ENCODE measurements around the gene USH1G.

Gene USH1G

GRCh38 chr17:74954115-74954514 is 31.1 kb upstream of the USH1G start:
- no peak for DNase-seq (ENCODE audit: low spot score)

GRCh38 chr17:74953134-74953687 is 30.2 kb upstream of the USH1G start:
- no peak for DNase-seq (ENCODE audit: low spot score)

- DNase-seq (ENCODE audit: low spot score): no peak
These were observed 29.5 kb upstream of the USH1G start for GRCh38 chr17:74952431-74953133.

DNA sequence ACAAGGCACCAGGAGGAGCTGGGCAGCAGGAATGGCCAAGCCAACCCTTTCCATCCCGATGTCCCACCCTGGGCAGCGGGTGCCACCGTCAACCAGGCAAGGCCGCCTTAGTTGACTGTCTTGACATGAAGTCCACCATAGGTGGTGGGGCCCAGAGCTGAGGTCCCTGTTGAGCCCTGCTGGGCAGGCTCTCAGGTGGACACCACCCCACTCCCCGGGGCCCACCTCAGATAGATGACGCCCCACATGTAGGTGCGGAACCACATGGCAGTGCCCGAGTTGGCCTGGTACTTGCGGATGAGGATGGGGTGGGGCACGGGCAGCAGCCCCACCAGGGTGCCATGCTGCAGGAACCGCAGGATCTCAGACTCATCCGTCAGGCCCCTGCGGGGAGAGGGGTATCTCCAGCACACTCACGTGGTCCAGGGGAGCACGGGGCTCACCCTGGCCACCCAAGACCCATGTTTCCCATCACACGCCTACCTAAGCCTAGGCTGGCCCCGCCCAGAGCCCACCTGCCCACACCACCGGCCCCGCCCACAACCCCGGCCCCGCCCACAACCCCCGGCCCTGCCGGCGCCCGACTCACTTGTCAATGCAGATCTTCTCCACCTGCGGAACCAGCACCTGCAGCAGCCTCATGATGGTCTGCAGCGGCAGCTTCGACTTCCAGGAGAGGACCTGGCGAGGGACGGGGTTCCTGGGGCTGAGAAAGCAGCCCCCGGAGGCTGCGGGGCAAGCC is 28.8 kb upstream of the USH1G start:
- no peak for DNase-seq (ENCODE audit: low spot score)

- DNase-seq (ENCODE audit: low spot score): no peak
These were observed 28.0 kb upstream of the USH1G start for GRCh38 chr17:74951065-74951464.

GRCh38 chr17:74950207-74950606 is 27.2 kb upstream of the USH1G start:
- no peak for DNase-seq (ENCODE audit: low spot score)

GRCh38 chr17:74949455-74950115 is 26.5 kb upstream of the USH1G start:
- DNase-seq (ENCODE audit: low spot score): no peak

DNA sequence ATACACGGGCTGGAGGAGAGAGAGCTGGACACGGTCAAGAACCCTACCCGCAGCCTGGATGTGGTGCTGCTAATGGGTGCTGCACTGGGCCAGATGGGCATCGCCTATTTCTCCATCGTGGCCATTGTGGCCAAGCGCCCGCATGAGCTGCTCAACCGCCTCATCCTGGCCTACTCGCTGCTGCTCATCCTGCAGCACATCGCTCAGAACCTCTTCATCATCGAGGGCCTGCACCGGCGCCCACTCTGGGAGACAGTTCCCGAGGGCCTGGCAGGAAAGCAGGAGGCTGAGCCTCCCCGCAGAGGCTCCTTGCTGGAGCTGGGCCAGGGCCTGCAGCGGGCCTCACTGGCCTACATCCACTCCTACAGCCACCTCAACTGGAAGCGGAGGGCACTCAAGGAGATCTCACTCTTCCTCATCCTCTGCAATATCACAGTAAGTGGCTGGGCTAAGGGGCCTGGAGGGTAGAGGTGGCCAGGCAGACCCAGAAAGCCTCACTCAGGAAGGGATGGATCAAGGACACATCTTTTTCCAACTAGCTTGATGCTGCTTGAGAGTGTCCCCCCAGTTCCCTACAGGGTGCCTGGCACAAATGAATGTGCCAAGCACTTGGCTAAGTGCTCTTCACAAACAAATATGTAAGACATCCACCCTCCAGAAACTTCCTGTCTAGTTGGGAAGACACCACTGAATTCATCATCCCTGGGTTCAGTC is 24.1 kb upstream of the USH1G start:
- DNase-seq (ENCODE audit: low spot score): no peak

DNA sequence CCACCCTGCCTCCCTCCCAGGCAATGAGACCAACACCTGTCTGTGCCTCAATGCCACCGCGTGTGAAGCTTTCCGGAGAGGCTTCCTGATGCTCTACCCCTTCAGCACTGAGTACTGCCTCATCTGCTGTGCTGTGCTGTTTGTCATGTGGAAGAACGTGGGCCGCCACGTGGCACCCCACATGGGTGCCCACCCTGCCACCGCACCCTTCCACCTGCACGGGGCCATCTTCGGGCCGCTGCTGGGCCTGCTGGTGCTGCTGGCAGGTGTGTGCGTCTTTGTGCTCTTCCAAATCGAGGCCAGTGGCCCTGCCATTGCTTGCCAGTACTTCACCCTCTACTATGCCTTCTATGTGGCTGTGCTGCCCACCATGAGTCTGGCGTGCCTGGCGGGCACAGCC is 23.6 kb upstream of the USH1G start:
- no peak for DNase-seq (ENCODE audit: low spot score)

DNA sequence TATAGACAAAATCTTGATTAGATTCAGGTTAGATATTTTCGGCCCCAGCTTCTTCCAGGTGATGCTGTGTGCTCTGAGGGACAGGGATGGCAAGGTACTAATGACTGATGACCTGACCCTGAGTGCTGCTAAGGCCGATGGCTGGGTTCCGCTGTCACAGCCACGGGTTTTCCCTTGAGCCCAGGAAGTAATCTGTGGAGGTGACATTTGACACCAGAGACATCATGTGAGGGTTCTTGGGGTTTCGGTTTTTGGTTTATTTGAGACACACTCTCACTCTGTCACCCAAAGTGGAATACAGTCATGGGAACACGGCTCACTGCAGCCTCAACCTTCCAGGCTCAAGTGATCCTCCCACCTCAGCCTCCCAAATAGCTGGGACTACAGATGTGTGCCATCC is 22.5 kb upstream of the USH1G start:
- DNase-seq (ENCODE audit: low spot score): no peak

DNA sequence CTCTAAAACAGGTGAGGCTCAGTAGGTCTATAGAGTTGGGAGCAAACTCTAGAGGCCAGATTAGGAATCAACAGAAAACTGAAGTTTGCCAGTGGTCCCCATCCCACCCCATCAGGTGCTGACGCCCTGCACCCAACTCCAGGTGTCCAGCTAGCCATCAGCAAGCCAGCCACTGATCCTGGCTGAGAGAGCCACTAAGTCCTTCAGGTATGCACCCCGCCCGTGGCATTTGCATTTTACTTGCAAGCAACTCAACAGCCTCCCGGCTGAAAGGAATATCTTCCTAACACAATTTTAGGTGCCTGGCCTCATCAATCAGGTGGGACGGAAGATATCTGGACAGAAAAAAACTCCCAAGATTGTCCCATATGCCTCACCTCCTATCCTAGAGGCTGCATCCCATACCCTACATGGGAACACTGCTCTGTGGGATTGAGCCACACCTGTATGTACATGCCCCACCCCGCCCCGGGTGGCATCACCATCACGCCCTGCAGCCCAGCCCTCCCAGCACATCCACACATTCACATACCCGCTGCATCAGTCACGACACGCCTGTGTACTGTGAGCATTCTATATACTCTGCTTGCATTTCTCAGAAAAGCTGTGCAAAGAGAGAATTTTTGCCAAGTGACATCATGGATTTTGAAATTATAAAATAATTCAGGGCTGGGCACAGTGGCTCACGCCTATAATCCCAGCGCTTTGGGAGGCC is 20.9 kb upstream of the USH1G start:
- DNase-seq (ENCODE audit: low spot score): no peak

DNA sequence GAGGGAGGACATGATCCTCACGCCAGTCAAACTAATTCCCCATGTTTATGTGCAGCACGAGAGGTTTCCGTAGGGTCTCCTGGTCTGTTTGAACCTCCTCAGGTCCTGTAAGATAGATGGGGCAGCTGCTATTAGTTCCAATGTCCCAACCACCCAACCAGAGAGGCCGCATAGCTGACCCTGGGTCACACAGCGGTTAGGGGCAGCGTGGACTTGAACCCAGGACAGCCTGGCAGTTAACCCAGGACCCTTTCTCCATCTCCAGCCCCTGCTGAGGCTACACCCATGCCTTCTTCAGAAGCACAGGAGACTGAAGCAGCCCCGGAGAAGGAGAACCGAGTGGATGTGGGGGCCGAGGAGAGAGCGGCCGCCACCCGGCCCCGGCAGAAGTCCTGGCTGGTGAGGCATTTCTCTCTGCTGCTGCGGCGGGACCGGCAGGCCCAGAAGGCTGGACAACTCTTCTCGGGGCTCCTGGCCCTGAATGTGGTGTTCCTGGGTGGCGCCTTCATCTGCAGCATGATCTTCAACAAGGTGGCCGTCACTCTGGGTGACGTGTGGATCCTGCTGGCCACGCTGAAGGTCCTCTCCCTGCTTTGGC is 18.2 kb upstream of the USH1G start:
- no peak for DNase-seq (ENCODE audit: low spot score)

- no peak for DNase-seq (ENCODE audit: low spot score)
These were observed 16.5 kb upstream of the USH1G start for GRCh38 chr17:74939534-74939933.

DNA sequence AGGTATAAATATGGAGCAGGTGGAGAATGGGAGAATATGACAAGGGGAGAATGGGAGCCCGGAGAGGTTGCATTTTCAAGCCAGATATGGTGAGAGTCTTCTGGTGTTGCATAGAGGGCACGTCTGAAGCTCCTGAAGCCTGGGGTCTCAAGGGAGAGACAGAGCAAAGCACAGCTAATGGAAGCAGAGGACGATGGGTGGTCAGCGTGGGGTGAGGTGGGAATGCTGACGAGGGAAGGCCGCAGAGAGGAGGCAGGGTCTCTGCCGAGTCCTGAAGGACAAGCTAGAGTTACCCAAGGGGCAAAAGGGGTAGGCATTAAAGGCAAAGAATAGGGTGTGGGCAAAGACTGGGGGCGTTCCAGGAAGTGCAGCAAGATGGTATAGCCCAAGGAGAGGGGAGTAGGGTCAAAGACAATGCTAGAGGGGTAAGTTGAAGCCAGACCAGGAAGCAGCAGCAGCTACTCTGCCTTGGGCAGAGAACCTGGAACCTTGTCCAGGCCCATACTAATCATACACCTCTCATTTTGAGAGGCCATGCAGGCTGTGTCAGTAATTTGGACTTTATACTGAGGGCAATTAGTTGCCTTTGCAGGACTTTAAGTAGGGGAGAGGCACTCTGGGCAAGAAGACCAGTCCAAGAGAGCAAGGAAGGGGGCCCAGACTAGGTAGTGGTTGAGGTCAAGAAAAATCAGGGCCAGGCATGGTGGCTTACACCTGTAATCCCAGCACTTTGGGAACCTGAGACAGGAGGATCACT is 15.3 kb upstream of the USH1G start:
- no peak for DNase-seq (ENCODE audit: low spot score)

GRCh38 chr17:74937064-74938051 is 14.3 kb upstream of the USH1G start:
- no peak for DNase-seq (ENCODE audit: low spot score)

GRCh38 chr17:74936470-74936799 is 13.4 kb upstream of the USH1G start:
- no peak for DNase-seq (ENCODE audit: low spot score)

- no peak for DNase-seq (ENCODE audit: low spot score)
These were observed 12.8 kb upstream of the USH1G start, which contains the start of gene OTOP3 for GRCh38 chr17:74935585-74936469. TSS of gene OTOP3 (plus strand) at chr17:74935898. CDS start at chr17:74935922, 24 bp downstream.

- DNase-seq (ENCODE audit: low spot score): no peak
These were observed 12.0 kb upstream of the USH1G start for GRCh38 chr17:74935048-74935447.

Data from RKO (cell line).